HEK293 (cell line): ENCODE data around the gene PRX.
A peak's percentile ranks its signal among the peaks of the same experiment; 100 is the strongest.

Experiments
- CTCF ChIA-PET: fragments of 350-600 bp; formaldehyde crosslinking; extraction: SDS; loops from one replicate; lab custom pipeline; 2021; ENCODE audit warnings: antibody characterized with exemption; lab: Yijun Ruan, JAX
- POLR2A ChIA-PET: fragments of 300-600 bp; formaldehyde crosslinking; extraction: SDS; loops from one replicate; lab custom pipeline; 2020; ENCODE audit warnings: antibody characterized with exemption, inconsistent platforms; lab: Yijun Ruan, JAX
- H3K27ac ChIP-seq: fragments of 200-500 bp; sonication (Bioruptor generic); 2 replicates; pipeline ENCODE4 v1.5.1; 2014; ENCODE audit warnings: low read depth, low read length, control low read depth, inconsistent platforms; ENCODE audit errors: extremely low read depth
- H3K36me3 ChIP-seq, 2 experiments: fragments of 200-500 bp in 1 of 2; sonication (Bioruptor generic) in 1 of 2; 1 replicate in 1 of 2; 2 replicates in 1 of 2; pipeline ENCODE4 v1.5.1; 2014 to 2017; ENCODE audit warnings: inconsistent platforms in 2 of 2, low read length in 2 of 2; ENCODE audit not compliant: control insufficient read depth in 2 of 2, insufficient read depth in 1 of 2
- H3K4me1 ChIP-seq: fragments of 200-500 bp; sonication (Bioruptor generic); 2 replicates; pipeline ENCODE4 v1.5.1; 2014; ENCODE audit warnings: mild to moderate bottlenecking, low read length, inconsistent platforms; ENCODE audit not compliant: control insufficient read depth, insufficient read depth
- H3K4me3 ChIP-seq: 2 replicates; pipeline ENCODE4 v1.5.1; 2011; ENCODE audit warnings: low read depth, mild to moderate bottlenecking, control low read depth, low read length, moderate library complexity
- H3K9me3 ChIP-seq: fragments of 200-500 bp; sonication (Bioruptor generic); 2 replicates; pipeline ENCODE4 v1.5.1; 2014; ENCODE audit warnings: low read depth, low read length, inconsistent platforms; ENCODE audit not compliant: control insufficient read depth, insufficient read depth
- CTCF ChIP-seq: fragments of 450-650 bp; formaldehyde crosslinking; IDR thresholded peaks from 2 replicates; pipeline ENCODE4 v1.5.1; 2016; ENCODE audit warnings: missing biosample characterization, missing genetic modification characterization
- EGR2 ChIP-seq: fragments of 450-650 bp; formaldehyde crosslinking; IDR thresholded peaks from 2 replicates; pipeline ENCODE4 v1.5.1; 2016; ENCODE audit warnings: low read depth, missing biosample characterization, missing genetic modification characterization
- IKZF3 ChIP-seq: fragments of 450-650 bp; IDR thresholded peaks from 2 replicates; pipeline ENCODE4 v1.5.0; 2018; ENCODE audit warnings: missing biosample characterization, mild to moderate bottlenecking, missing genetic modification characterization, moderate library complexity
- INSM2 ChIP-seq: fragments of 450-650 bp; formaldehyde crosslinking; IDR thresholded peaks from 2 replicates; pipeline ENCODE4 v1.5.1; 2016; ENCODE audit warnings: missing biosample characterization, missing genetic modification characterization
- KLF9 ChIP-seq: fragments of 450-650 bp; formaldehyde crosslinking; IDR thresholded peaks from 2 replicates; pipeline ENCODE4 v1.5.1; 2016; ENCODE audit warnings: missing biosample characterization, missing genetic modification characterization, low read depth
- SCRT1 ChIP-seq: fragments of 450-650 bp; formaldehyde crosslinking; IDR thresholded peaks from 2 replicates; pipeline ENCODE4 v1.5.1; 2016; ENCODE audit warnings: missing biosample characterization, missing genetic modification characterization, borderline replicate concordance
- SCRT2 ChIP-seq: fragments of 450-650 bp; formaldehyde crosslinking; IDR thresholded peaks from 2 replicates; pipeline ENCODE4 v1.5.1; 2016; ENCODE audit warnings: missing biosample characterization, missing genetic modification characterization
- SP7 ChIP-seq: fragments of 450-650 bp; formaldehyde crosslinking; IDR thresholded peaks from 2 replicates; pipeline ENCODE4 v1.5.1; 2016; ENCODE audit warnings: missing biosample characterization, missing genetic modification characterization
- YY1 ChIP-seq: fragments of 450-650 bp; formaldehyde crosslinking; IDR thresholded peaks from 2 replicates; pipeline ENCODE4 v1.5.1; 2018; ENCODE audit warnings: missing biosample characterization, missing genetic modification characterization
- ZBTB17 ChIP-seq: fragments of 450-650 bp; formaldehyde crosslinking; IDR thresholded peaks from 2 replicates; pipeline ENCODE4 v1.5.1; 2016; ENCODE audit warnings: missing biosample characterization, missing genetic modification characterization
- ZBTB20 ChIP-seq: fragments of 450-650 bp; formaldehyde crosslinking; IDR thresholded peaks from 2 replicates; pipeline ENCODE4 v1.5.1; 2016; ENCODE audit warnings: missing biosample characterization, missing genetic modification characterization
- ZFP3 ChIP-seq: fragments of 450-650 bp; formaldehyde crosslinking; IDR thresholded peaks from 2 replicates; pipeline ENCODE4 v1.5.1; 2016; ENCODE audit warnings: low read depth, missing biosample characterization, missing genetic modification characterization
- ZNF112 ChIP-seq: fragments of 450-650 bp; formaldehyde crosslinking; IDR thresholded peaks from 2 replicates; pipeline ENCODE4 v1.5.0; 2017; ENCODE audit warnings: missing biosample characterization, missing genetic modification characterization
- ZNF121 ChIP-seq: fragments of 450-650 bp; formaldehyde crosslinking; IDR thresholded peaks from 2 replicates; pipeline ENCODE4 v1.5.1; 2016; ENCODE audit warnings: missing biosample characterization, missing genetic modification characterization
- ZNF175 ChIP-seq: fragments of 450-650 bp; formaldehyde crosslinking; IDR thresholded peaks from 2 replicates; pipeline ENCODE4 v1.5.1; 2016; ENCODE audit warnings: missing biosample characterization, missing genetic modification characterization
- ZNF221 ChIP-seq: fragments of 450-650 bp; formaldehyde crosslinking; IDR thresholded peaks from 2 replicates; pipeline ENCODE4 v1.5.1; 2017; ENCODE audit warnings: missing biosample characterization, missing genetic modification characterization, borderline replicate concordance
- ZNF449 ChIP-seq: fragments of 450-650 bp; formaldehyde crosslinking; IDR thresholded peaks from 2 replicates; pipeline ENCODE4 v1.5.1; 2017; ENCODE audit warnings: missing biosample characterization, mild to moderate bottlenecking, missing genetic modification characterization, moderate library complexity
- ZNF514 ChIP-seq: fragments of 450-650 bp; formaldehyde crosslinking; IDR thresholded peaks from 2 replicates; pipeline ENCODE4 v1.5.1; 2016; ENCODE audit warnings: missing biosample characterization, missing genetic modification characterization
- ZNF704 ChIP-seq: fragments of 450-650 bp; formaldehyde crosslinking; IDR thresholded peaks from 2 replicates; pipeline ENCODE4 v1.5.1; 2016; ENCODE audit warnings: missing biosample characterization, missing genetic modification characterization
- ZNF707 ChIP-seq: fragments of 450-650 bp; formaldehyde crosslinking; IDR thresholded peaks from 2 replicates; pipeline ENCODE4 v1.5.1; 2016; ENCODE audit warnings: missing biosample characterization, missing genetic modification characterization
- ZNF785 ChIP-seq: fragments of 450-650 bp; formaldehyde crosslinking; IDR thresholded peaks from 2 replicates; pipeline ENCODE4 v1.5.1; 2016; ENCODE audit warnings: missing biosample characterization, missing genetic modification characterization
- ZNF837 ChIP-seq: fragments of 450-650 bp; formaldehyde crosslinking; IDR thresholded peaks from 2 replicates; pipeline ENCODE4 v1.5.1; 2016; ENCODE audit warnings: missing biosample characterization, missing genetic modification characterization
- ZSCAN16 ChIP-seq: fragments of 450-650 bp; formaldehyde crosslinking; IDR thresholded peaks from 2 replicates; pipeline ENCODE4 v1.5.1; 2016; ENCODE audit warnings: missing biosample characterization, missing genetic modification characterization

The PRX gene

GRCh38 chr19:40383668-40384248, 29.4 kb downstream of the PRX start:
- H3K27ac ChIP-seq, result no peak overlapping the region
- H3K4me1 ChIP-seq, result no peaks in the 10 kb centered on the region
- peaks cover 3 to 14% of the 10 kb centered on the region in 2 experiments; a peak in 2 of 3 replicates for H3K36me3 ChIP-seq
- TF ChIP-seq SCRT2 (tag by site-specific recombination), result peak; percentile 97
- no peak for TF ChIP-seq KLF9 (tag by site-specific recombination)
- TF ChIP-seq SCRT1, result peak; percentile 85
- POLR2A ChIA-PET, result interaction anchor here (0.7 to 2.6 kb wide), 3 partner anchors 18 to 43 kb away, joined by 3 to 10 read pairs (median 3); partner anchors contain the start of genes C19orf47 and PLD3
- H3K4me3 ChIP-seq, result no peak overlapping the region
- CTCF ChIA-PET, result interaction anchor here (1.1 to 3.3 kb wide), 2 partner anchors 37 to 79 kb away, joined by 3 to 14 read pairs; no protein-coding TSS in a partner anchor
- H3K9me3 ChIP-seq, result no peaks in the 10 kb centered on the region

GRCh38 chr19:40381321-40381720, 31.9 kb downstream of the PRX start:
- H3K27ac ChIP-seq, result no peak overlapping the region
- peaks cover 3 to 32% of the 10 kb centered on the region in 2 experiments; a peak in 2 of 3 replicates for H3K36me3 ChIP-seq
- H3K4me1 ChIP-seq, result no peaks in the 10 kb centered on the region
- no peak for TF ChIP-seq INSM2 (tag by site-specific recombination)
- TF ChIP-seq ZNF175 (tag by site-specific recombination), result no peak
- TF ChIP-seq CTCF (tag by site-specific recombination), result peak; percentile 61
- no peak for TF ChIP-seq IKZF3 (tag by site-specific recombination)
- TF ChIP-seq, all 188 proteins: peak for 1
- CTCF ChIA-PET, result interaction anchor here (0.6 to 3.3 kb wide), 3 partner anchors 65 to 186 kb away, joined by 3 to 14 read pairs (median 4); no protein-coding TSS in a partner anchor
- H3K4me3 ChIP-seq, result no peak overlapping the region
- POLR2A ChIA-PET, result interaction anchor here (1.0 to 2.6 kb wide), 4 partner anchors 16 to 45 kb away, joined by 4 to 10 read pairs (median 8); partner anchors contain the start of genes C19orf47, PLD3 and SERTAD1
- H3K9me3 ChIP-seq, result no peaks in the 10 kb centered on the region

- ChIA-PET POLR2A (interaction anchor here (0.6 to 2.1 kb wide), 7 partner anchors 9 to 1928 kb away, joined by 3 to 10 read pairs (median 5); partner anchors contain the start of genes C19orf47, PLD3 and SERTAD1), CTCF (interaction anchor here (0.6 to 3.3 kb wide), 6 partner anchors 28 to 880 kb away, joined by 3 to 14 read pairs (median 3); no protein-coding TSS in a partner anchor)
- Histone ChIP-seq H3K4me1 (no peaks in the 10 kb centered on the region), H3K4me3 (no peak overlapping the region), H3K36me3 (peaks cover 5 to 36% of the 10 kb centered on the region in 2 experiments; a peak in 2 of 3 replicates), H3K27ac (peak overlapping the region; percentile 16; the same call in 1 of the 2 replicates), H3K9me3 (no peaks in the 10 kb centered on the region)
- TF ChIP-seq ZFP3 (tag by site-specific recombination), result no peak
- no peak for TF ChIP-seq ZNF121 (tag by site-specific recombination)
- no peak for TF ChIP-seq EGR2 (tag by site-specific recombination)
- peak; percentile 51; the same call in 1 of the 2 replicates for TF ChIP-seq ZBTB17 (tag by site-specific recombination)
- 0 out of 2 replicates have a peak, but pooled peaks have one; percentile 25 for TF ChIP-seq SCRT2 (tag by site-specific recombination)
- no peak for TF ChIP-seq ZNF514 (tag by site-specific recombination)
- peak; percentile 98 for TF ChIP-seq ZSCAN16 (tag by site-specific recombination)
- no peak for TF ChIP-seq ZNF221
- no peak for TF ChIP-seq ZNF707 (tag by site-specific recombination)
- no peak for TF ChIP-seq ZNF704 (tag by site-specific recombination)
- TF ChIP-seq ZBTB20 (tag by site-specific recombination), result no peak
- TF ChIP-seq ZNF449 (tag by site-specific recombination), result no peak
- no peak for TF ChIP-seq YY1 (tag by site-specific recombination)
- TF ChIP-seq ZNF837 (tag by site-specific recombination), result no peak
- no peak for TF ChIP-seq SP7 (tag by site-specific recombination)
- no peak for TF ChIP-seq ZNF112
- TF ChIP-seq ZNF785 (tag by site-specific recombination), result no peak
Measured at GRCh38 chr19:40380199-40381037, 32.8 kb downstream of the PRX start.
